ENCODE data around the gene PIK3R4. TPM values are rescaled to one million over a fixed set of nuclear protein-coding genes. Genes with fewer than 3 reads are reported as not detected.

Gene PIK3R4
- total RNA-seq, 2 donors from 2014 or later, result 29.0 to 30.8 TPM

DNA sequence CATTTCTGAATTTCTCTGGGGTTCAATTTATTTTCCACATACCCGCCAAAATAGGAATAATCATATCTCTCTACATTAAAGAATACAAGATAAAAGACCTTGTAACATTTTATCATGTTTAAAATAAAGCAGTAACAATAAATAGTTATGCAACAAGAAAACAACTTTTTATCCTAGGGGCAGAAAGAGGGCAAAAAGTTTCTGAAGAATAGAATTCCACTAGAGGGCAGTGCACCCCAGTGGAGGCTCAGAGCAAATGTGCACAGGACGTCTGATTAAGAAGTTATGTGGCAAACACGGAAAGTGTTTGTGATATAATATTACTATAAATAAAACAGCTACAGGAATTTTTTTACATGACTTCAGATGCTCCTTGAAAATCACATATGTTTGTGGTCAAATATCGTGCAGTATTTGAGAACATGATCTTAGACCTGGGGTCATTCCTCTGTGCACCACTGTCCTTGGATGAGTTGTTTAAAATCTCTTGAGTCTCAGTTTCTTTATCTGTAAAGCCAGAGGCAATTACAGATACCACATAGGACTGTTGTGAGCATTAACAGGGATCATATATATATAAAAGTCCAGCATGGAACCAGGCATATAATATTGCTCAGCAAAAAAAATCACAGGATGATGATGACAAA is 13.2 kb upstream of the PIK3R4 start:
- DNase-seq (ENCODE audit: low spot score) (peak; percentile 64), ATAC-seq (peak in 1 of 2 donors; percentile 48)
- peaks cover 3 to 6% of the 10 kb centered on the region in 2 donors for H3K4me1 Mint-ChIP-seq (ENCODE audit: low read depth in 2 of 2)
- no peaks in the 10 kb centered on the region for H3K9me3 Mint-ChIP-seq
- H3K36me3 Mint-ChIP-seq, result no peaks in the 10 kb centered on the region
- H3K4me3 Mint-ChIP-seq, result no peak overlapping the region
- H3K27ac Mint-ChIP-seq, result no peak overlapping the region
- H3K27me3 Mint-ChIP-seq, result peaks cover 5 to 11% of the 10 kb centered on the region in 2 donors

DNA sequence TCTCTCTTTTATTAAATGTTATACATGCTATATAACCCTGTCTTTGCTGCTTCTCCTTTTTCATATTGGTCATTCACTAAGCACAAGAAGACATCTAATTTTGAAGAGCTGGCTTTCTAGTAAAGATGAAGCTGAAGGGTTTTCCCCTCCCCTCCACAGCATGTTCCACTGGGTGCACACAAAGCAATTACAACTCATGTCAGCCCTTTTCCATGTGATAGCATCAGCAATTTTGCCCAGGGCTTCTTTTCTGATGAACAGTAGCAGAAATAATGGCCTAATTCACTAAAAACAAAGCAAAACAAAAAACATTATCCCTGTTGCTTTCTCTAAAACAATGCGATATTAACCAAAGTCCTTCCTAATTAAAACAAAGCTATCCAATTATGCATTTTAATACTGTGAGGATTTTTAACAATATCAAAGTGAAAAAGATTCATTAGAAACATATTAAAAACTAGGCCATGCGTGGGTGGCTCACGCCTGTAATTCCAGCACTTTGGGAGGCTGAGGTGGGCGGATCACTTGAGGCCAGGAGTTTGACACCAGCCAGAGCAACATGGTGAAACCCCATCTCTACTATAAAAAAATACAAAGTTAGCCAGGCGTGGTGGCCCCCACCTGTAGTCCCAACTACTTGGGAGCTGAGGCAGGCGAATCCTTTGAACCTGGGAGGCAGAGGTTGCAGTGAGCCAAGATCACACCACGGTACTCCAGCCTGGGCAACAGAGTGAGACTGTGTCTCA is 12.2 kb upstream of the PIK3R4 start:
- H3K36me3 Mint-ChIP-seq, result no peaks in the 10 kb centered on the region
- H3K9me3 Mint-ChIP-seq, result no peaks in the 10 kb centered on the region
- no peak overlapping the region for H3K27ac Mint-ChIP-seq
- H3K4me3 Mint-ChIP-seq, result no peak overlapping the region
- DNase-seq (ENCODE audit: low spot score) (no peak), ATAC-seq (no peak)
- peaks cover 3 to 6% of the 10 kb centered on the region in 2 donors for H3K4me1 Mint-ChIP-seq (ENCODE audit: low read depth in 2 of 2)
- peaks cover 3 to 6% of the 10 kb centered on the region in 2 donors for H3K27me3 Mint-ChIP-seq

DNA sequence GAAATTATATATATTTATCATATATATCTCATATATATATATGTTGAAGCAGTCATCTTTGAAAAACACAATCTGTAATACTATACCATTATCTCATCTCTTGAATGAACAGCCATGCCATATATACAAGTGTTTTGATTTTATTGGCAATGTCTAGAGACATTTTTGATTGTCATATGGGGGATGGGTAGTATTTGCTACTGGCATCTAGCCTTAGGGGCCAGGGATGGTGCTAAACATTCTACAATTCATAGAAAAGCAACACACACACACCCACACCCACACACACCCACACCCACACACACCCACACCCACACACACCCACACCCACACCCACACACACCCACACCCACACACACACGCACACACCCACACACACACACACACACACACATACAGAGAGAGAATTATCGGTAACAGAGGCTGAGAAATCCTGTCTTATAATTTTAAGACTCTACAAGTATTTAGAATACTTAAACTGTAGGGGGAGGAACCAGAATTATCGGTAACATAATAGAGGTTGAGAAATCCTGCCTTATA is 11.1 kb upstream of the PIK3R4 start:
- H3K9me3 Mint-ChIP-seq, result no peaks in the 10 kb centered on the region
- no peak for DNase-seq (ENCODE audit: low spot score)
- ATAC-seq, result no peak
- peaks cover 3 to 6% of the 10 kb centered on the region in 2 donors for H3K4me1 Mint-ChIP-seq (ENCODE audit: low read depth in 2 of 2)
- no peaks in the 10 kb centered on the region for H3K36me3 Mint-ChIP-seq
- H3K27me3 Mint-ChIP-seq, result peaks cover 0 to 3% of the 10 kb centered on the region in 2 donors
- no peak overlapping the region for H3K4me3 Mint-ChIP-seq
- peak overlapping the region in 1 of 2 donors; percentile 48 for H3K27ac Mint-ChIP-seq

DNA sequence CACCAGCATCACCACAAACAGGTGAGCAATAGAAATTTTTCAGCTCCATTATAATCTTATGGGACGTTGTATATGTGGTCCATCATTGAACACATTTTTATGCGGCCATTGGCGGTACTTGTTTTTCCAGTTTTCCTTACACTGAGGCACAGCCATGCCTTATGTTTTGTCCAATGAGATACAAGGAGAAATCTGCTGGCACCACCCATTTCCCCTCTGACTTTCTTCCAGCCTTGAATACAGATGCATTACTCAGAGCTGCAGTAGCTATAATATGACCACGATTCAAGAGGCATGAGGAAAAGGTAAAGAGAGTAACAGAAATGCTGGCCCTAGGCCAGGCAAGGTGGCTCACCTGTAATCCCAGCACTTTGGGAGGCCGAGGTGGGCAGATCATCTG is 9.0 kb upstream of the PIK3R4 start:
- Mint-ChIP-seq H3K4me1 (ENCODE audit: low read depth in 2 of 2) (peaks cover 3 to 6% of the 10 kb centered on the region in 2 donors), H3K36me3 (no peaks in the 10 kb centered on the region)

DNA sequence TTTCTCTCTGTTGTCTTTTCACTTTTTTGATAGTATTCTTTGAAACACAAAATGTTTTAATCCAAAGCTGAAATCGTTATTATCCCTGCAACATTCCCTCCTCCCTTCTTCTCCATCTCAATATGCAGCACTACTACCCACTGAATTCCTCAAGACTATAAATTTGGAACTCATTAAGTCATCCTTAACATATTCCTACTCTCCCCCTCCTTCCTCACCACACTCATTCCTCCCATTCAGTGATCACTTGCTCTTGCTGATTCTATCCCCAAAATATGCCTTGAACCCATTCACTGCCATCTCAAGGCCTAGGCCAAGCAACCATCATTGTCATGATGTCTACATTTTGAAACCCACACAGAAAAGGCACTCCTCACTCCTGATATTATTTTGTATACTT is 2.4 kb upstream of the PIK3R4 start:
- DNase-seq (ENCODE audit: low spot score) (no peak), ATAC-seq (no peak)
- no peak overlapping the region for H3K4me3 Mint-ChIP-seq
- peaks cover 11 to 17% of the 10 kb centered on the region in 2 donors for H3K4me1 Mint-ChIP-seq (ENCODE audit: low read depth in 2 of 2)
- H3K36me3 Mint-ChIP-seq, result no peaks in the 10 kb centered on the region
- no peak overlapping the region for H3K27ac Mint-ChIP-seq
- no peaks in the 10 kb centered on the region for H3K27me3 Mint-ChIP-seq
- H3K9me3 Mint-ChIP-seq, result no peaks in the 10 kb centered on the region

More for the DNA sequence above, 9.0 kb upstream of the PIK3R4 start:
- H3K27me3 Mint-ChIP-seq, result no peaks in the 10 kb centered on the region
- H3K9me3 Mint-ChIP-seq, result no peaks in the 10 kb centered on the region
- no peak overlapping the region for H3K27ac Mint-ChIP-seq
- no peak overlapping the region for H3K4me3 Mint-ChIP-seq
- no peak for ATAC-seq
- no peak for DNase-seq (ENCODE audit: low spot score)

DNA sequence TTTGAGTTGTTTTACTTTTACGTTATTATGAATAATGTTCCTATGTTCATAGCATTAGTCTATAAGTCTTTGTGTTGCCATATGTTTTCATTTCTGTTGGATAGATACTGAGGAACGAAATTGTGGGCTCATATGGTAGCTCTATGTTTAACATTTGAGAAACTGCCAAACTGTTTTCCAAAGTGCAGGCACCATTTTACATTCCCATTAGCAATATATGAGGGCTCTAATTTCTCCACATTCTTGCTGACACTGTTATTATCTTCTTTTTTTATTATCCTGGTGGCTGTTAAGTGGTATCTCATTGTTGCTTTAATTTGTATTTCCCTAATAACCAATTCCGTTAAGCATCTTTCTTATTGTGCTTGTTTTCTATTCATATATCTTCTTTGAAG is 1.8 kb upstream of the PIK3R4 start:
- no peak overlapping the region for H3K4me3 Mint-ChIP-seq
- DNase-seq (ENCODE audit: low spot score) (no peak), ATAC-seq (no peak)

DNA sequence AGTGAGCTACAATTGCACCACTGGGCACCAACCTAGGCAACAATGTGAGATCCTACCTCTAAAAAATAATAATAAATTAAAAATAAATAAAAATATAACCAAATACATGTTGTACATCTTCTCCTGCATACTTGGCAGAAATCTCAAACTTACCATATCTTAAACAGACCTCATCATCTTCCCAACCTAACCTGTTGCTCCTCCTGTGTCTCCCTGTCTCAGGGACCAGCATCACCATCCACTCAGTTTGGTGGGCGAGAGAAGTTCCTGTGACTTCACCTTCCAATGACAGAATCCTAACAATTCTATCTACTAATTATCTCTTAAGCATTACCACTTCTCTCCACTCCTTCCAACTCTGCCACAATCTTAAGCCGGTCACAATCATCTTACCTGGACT is 3.3 kb downstream of the PIK3R4 start:
- H3K36me3 Mint-ChIP-seq, result peaks cover 8% of the 10 kb centered on the region
- H3K4me3 Mint-ChIP-seq, result peak overlapping the region; percentile 49
- ATAC-seq (no peak), DNase-seq (ENCODE audit: low spot score) (no peak)
- no peaks in the 10 kb centered on the region for H3K27me3 Mint-ChIP-seq
- peak overlapping the region in 1 of 2 donors; percentile 5 for H3K27ac Mint-ChIP-seq
- no peaks in the 10 kb centered on the region for H3K9me3 Mint-ChIP-seq
- peaks cover 36 to 41% of the 10 kb centered on the region in 2 donors for H3K4me1 Mint-ChIP-seq (ENCODE audit: low read depth in 2 of 2)

More for the DNA sequence above, 1.8 kb upstream of the PIK3R4 start:
- Mint-ChIP-seq H3K27me3 (no peaks in the 10 kb centered on the region), H3K4me1 (ENCODE audit: low read depth in 2 of 2) (peaks cover 17 to 22% of the 10 kb centered on the region in 2 donors), H3K27ac (peak overlapping the region in 1 of 2 donors; percentile 93), H3K9me3 (no peaks in the 10 kb centered on the region), H3K36me3 (peaks cover 5% of the 10 kb centered on the region)

DNA sequence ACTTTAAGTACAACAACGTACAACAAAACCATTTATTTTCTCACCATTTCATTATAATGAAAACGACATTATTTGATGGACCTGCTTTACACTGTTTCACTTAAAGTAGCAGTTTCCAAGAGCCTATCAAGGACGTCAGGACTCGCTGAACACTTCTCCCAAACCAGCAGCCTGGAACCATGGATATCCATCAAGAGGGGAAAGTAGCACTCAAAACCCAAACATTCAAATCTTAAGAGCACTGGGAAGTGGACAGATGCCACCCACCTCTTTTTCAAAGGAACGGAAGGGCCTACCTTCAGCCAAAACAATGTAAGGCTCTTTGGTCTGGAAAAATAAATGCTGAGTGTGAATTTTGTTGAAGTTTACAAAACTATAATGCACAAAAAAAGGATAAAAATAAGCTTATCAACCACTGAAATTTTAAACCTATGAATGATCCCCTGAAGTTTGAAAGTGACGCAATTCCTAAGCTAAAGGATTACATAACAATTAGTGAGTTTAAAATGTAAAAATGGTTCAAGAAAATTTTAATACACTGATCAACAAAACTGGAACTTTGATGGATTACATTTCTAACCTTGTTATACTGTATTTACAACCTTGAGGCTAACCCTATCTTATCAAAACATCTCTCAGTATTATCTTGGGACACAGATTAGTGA is 4.6 kb downstream of the PIK3R4 start:
- DNase-seq (ENCODE audit: low spot score), result no peak
- Mint-ChIP-seq H3K36me3 (peaks cover 8% of the 10 kb centered on the region), H3K27ac (no peak overlapping the region), H3K4me1 (ENCODE audit: low read depth in 2 of 2) (peaks cover 39 to 49% of the 10 kb centered on the region in 2 donors), H3K4me3 (no peak overlapping the region), H3K27me3 (no peaks in the 10 kb centered on the region), H3K9me3 (no peaks in the 10 kb centered on the region)
- no peak for ATAC-seq

DNA sequence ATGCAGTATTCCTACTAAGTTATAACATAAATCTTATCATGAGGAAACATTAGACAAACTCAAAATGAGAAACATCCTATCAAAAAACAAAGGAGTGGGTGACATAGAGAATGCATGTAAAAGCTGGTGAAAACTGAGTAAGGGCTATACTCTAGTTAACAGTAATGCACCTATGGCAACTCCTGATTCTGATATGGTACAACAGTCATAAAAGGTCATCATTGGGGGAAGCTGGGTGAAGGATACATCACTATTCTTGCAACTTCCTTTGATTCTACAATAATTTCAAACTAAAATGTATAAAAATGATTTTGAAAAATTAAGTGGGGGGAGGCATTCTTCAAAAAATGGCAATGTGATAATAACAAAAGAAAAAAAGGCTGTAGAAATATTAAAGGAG is 6.8 kb downstream of the PIK3R4 start:
- Mint-ChIP-seq H3K4me3 (no peak overlapping the region), H3K4me1 (ENCODE audit: low read depth in 2 of 2) (peaks cover 31 to 44% of the 10 kb centered on the region in 2 donors)
- no peak for ATAC-seq

DNA sequence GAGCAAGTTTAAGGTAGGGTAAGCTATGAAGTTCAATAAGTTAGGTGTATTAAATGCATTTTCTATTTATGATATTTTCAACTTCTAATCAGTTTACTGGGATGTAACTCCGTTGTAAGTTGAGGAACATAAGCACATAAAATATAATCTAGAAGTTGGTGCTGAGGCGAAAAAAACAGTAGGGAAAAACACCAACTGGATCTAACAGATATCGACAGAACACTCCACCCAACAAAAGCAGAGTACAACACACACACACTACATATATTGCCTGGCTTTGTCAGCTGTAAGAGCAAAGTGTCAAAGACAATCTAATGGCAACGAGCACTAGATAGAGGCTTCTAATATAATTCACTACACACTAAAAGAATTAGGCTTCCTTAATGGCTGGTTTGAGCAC is 8.4 kb downstream of the PIK3R4 start:
- H3K36me3 Mint-ChIP-seq, result peaks cover under 1% of the 10 kb centered on the region

More for the DNA sequence above, 6.8 kb downstream of the PIK3R4 start:
- Mint-ChIP-seq H3K27ac (no peak overlapping the region), H3K36me3 (peaks cover 8% of the 10 kb centered on the region), H3K9me3 (no peaks in the 10 kb centered on the region), H3K27me3 (no peaks in the 10 kb centered on the region)
- DNase-seq (ENCODE audit: low spot score), result no peak

DNA sequence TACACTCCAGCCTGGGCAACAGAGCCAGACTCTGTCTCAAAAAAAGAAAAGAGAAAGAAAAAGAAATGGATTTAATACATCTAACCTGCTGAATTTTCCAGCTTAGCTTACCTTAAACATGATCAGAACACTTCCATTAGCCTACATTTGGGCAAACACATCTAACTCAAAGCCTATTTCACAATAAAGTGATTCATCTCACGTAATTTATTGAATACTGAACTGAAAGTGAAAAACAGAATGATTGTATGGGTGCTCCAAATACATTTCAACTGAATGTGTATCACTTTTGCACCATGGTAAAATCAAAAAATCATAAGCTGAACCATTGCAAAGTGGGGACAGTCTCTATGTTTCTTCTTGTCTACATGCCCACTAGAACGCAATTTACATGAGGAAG is 9.0 kb downstream of the PIK3R4 start:
- H3K27ac Mint-ChIP-seq, result no peak overlapping the region
- peaks cover 15 to 24% of the 10 kb centered on the region in 2 donors for H3K4me1 Mint-ChIP-seq (ENCODE audit: low read depth in 2 of 2)
- no peak overlapping the region for H3K4me3 Mint-ChIP-seq
- H3K27me3 Mint-ChIP-seq, result no peaks in the 10 kb centered on the region
- DNase-seq (ENCODE audit: low spot score) (no peak), ATAC-seq (no peak)
- no peaks in the 10 kb centered on the region for H3K9me3 Mint-ChIP-seq
- H3K36me3 Mint-ChIP-seq, result no peaks in the 10 kb centered on the region

More for the DNA sequence above, 8.4 kb downstream of the PIK3R4 start:
- peaks cover 19 to 30% of the 10 kb centered on the region in 2 donors for H3K4me1 Mint-ChIP-seq (ENCODE audit: low read depth in 2 of 2)
- H3K4me3 Mint-ChIP-seq, result no peak overlapping the region
- ATAC-seq (no peak), DNase-seq (ENCODE audit: low spot score) (no peak)
- H3K27ac Mint-ChIP-seq, result no peak overlapping the region
- no peaks in the 10 kb centered on the region for H3K27me3 Mint-ChIP-seq
- H3K9me3 Mint-ChIP-seq, result no peaks in the 10 kb centered on the region

DNA sequence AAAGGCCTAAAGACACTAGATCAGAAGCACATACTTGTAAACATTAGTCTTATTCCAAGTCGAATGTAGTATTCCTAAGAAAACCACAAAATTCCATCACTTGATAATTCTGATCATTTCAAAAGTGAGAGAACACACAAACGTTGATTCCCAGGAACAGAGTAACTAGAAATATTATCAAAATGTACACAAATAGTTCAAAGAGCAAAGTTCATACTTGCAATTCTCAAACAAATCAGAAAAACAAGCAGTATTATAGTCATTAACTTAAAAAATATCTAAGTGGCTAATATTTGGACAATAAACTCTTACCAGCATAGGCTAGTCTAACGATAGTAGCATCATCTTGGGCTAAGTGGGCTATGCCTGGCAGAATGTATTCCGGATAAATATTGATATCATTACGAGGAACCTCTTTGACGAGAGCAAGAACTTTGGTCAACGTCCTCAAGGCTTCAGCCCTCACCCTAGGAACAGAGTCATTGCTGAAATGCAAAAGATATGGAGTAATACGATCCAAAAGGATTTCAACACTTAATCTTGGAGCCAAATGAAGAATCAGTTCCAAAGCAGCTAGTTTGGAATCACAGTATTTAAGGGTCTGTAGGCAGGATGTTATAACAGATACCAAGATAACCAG is 13.3 kb downstream of the PIK3R4 start:
- peaks cover 11 to 13% of the 10 kb centered on the region in 2 donors for H3K4me1 Mint-ChIP-seq (ENCODE audit: low read depth in 2 of 2)
- DNase-seq (ENCODE audit: low spot score) (no peak), ATAC-seq (no peak)
- H3K27me3 Mint-ChIP-seq, result no peaks in the 10 kb centered on the region
- no peaks in the 10 kb centered on the region for H3K9me3 Mint-ChIP-seq
- H3K27ac Mint-ChIP-seq, result no peak overlapping the region
- no peak overlapping the region for H3K4me3 Mint-ChIP-seq
- no peaks in the 10 kb centered on the region for H3K36me3 Mint-ChIP-seq

DNA sequence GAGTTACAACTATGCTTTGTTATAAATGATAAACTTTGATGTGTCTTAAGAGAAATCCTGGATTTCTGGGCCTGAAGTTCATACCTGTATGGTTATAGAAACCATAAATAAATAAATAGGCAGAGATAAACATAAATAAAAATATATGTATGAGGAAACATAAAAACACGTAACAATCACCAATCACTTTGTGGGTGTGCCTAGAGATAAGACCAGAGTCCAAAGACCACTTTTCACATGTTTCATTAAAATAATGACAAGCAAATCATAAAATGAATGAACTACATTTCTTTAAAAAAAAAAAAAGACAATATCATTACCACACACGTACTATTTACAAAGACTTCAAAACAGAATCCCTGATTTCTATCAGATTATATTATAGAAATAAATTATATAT is 14.1 kb downstream of the PIK3R4 start:
- Mint-ChIP-seq H3K4me3 (no peak overlapping the region), H3K36me3 (no peaks in the 10 kb centered on the region), H3K4me1 (ENCODE audit: low read depth in 2 of 2) (peaks cover 4 to 5% of the 10 kb centered on the region in 2 donors), H3K27ac (no peak overlapping the region), H3K9me3 (no peaks in the 10 kb centered on the region), H3K27me3 (no peaks in the 10 kb centered on the region)
- DNase-seq (ENCODE audit: low spot score) (no peak), ATAC-seq (no peak)
